ENCODE results near the gene FASTK. TPM values are rescaled to one million over a fixed set of nuclear protein-coding genes. Genes with fewer than 3 reads are reported as not detected.

The FASTK gene
- total and polyA plus RNA-seq, 2 of the 4 experiments (the other 2 are of a cell fraction) = 53.8 to 115 TPM

DNA sequence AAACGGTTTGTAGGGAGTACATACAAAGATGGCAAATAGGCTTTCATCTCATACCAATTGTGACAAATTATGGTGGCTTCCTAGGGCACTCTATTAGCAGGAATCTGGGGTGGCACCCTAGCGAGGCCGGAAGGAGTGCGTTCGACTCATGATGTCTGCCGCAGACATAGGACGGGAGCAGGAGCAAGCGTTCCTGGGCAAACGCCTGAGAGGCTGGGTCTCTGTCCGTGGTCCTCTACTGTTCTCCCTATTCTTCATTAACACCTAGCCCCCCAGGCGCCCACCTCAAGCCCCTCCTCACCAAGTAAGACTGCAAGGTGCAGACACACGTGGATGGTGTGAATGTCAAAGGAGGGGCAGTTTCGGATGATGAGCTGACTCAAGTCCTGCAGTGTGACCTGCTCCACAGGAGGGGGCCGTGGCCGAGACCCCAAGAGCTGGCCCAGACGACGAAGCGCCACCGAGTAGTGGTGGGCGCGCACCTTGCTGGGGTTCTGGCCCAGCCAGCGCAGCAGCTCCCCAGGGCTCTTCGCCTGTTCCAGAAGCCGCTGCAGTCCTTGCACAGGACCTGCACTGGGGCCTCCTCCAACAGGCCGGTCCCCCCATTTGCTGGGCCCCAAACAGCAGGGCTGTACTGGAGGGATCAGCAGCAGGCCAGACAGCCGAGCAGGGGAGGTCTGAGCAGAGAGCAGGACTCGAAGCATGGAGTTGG, 1.3 kb downstream of the FASTK start (continued):
- TF ChIP-seq RCOR1 (IDR thresholded peaks at IDR 0.05; ENCODE audit: insufficient replicate concordance, low read length) (no peak), MAFK (IDR thresholded peaks at IDR 0.05; ENCODE audit: low read depth, low read length) (no peak)

DNA sequence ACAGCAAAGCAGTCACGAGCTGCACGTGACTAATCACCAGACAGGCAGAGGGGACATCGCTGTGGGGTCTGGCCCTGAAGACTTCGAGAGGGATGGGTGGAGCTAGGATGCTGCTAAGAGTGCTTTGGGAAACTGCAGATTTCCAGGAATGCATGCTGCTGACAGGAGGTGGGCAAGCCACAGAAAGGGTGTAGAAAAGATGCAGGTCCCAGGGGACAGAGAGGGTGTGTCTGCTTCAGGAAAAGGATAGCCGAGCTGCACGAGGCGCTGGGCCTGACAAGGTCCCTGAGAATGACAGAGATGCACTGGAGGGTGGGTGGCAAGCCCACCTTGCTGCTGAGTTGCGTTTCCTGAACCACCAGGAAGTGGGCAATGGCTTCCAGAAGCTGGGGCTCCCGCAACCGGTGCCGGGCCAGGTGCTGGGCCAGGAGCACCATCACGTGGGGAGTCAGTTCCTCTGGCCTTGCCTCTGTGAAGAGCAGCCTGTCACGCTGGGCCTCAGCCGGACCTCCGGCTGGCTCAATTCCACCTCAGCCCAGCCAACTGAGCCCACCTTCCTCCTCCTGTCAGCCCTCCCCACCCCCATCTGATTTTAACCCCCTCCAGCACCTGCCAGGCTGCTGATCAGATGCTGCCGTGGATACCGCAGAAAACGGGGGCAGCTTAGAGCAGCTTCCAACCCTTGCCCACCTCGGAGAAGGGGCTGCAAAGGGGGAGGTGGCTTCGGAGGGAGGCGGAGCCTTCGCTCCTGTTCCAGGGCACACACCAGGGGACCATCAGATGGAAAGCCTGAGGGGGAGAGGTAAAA, 2.2 kb downstream of the FASTK start:
- Histone ChIP-seq H3K9ac (ENCODE audit: low read depth, low read length) (no peak overlapping the region), H3K14ac (replicated peaks; ENCODE audit: low read depth, low read length) (no peak overlapping the region), H3K79me1 (ENCODE audit: low read depth in 1 of 2, low read length in 2 of 2) (peaks cover 19 to 71% of the 10 kb centered on the region in 2 experiments; a peak in 3 of 4 replicates), H3K23ac (ENCODE audit: low read depth, low read length) (peak overlapping the region; percentile 11; the same call in 1 of the 2 replicates), H2BK20ac (ENCODE audit: low read depth, low read length) (no peak overlapping the region), H3K56ac (ENCODE audit: extremely low read depth, insufficient read depth, low read length) (no peak overlapping the region), H2BK5ac (ENCODE audit: low read depth, low read length, poor library complexity, severe bottlenecking) (no peak overlapping the region), H3K27me3 (ENCODE audit: control insufficient read depth, insufficient read depth, low read length) (no peaks in the 10 kb centered on the region), H3K4me3 (ENCODE audit: insufficient read depth, low read depth, low read length) (no peak overlapping the region), H3K4me1 (ENCODE audit: control insufficient read depth, insufficient read depth, low read length) (peaks cover 21% of the 10 kb centered on the region), H3K36me3 (ENCODE audit: control insufficient read depth, insufficient read depth, low read length) (peaks cover 44% of the 10 kb centered on the region), H3K4me2 (ENCODE audit: low read depth, low read length) (no peak overlapping the region), H2BK15ac (ENCODE audit: low read depth, low read length) (no peak overlapping the region), H4K20me1 (ENCODE audit: insufficient read depth, low read length) (peaks cover 22% of the 10 kb centered on the region), H3K9me3 (ENCODE audit: control insufficient read depth, insufficient read depth, low read length) (no peaks in the 10 kb centered on the region), H4K8ac (ENCODE audit: low read depth in 2 of 2, low read length in 2 of 2) (no peak overlapping the region), H3K9me1 (ENCODE audit: insufficient read depth, low read length) (no peaks in the 10 kb centered on the region), H4K91ac (ENCODE audit: insufficient read depth, low read depth, low read length) (no peak overlapping the region), H3K4ac (ENCODE audit: low read depth, low read length) (no peak overlapping the region), H2AK5ac (ENCODE audit: low read depth, low read length) (no peak overlapping the region), H3K18ac (ENCODE audit: low read depth, low read length) (no peak overlapping the region), H4K5ac (ENCODE audit: low read depth, low read length) (no peak overlapping the region), H2AFZ (replicated peaks; ENCODE audit: low read length, poor library complexity) (no peak overlapping the region), H2AK9ac (replicated peaks; ENCODE audit: low read depth, low read length, poor library complexity) (no peak overlapping the region), H3K27ac (ENCODE audit: insufficient read depth, low read length) (no peak overlapping the region), H2BK120ac (ENCODE audit: low read depth, low read length) (no peak overlapping the region)
- ChIA-PET POLR2A (ENCODE audit: unreplicated experiment) (no interaction called here), CTCF (no interaction called here)
- in situ Hi-C loops (cut with MboI; ENCODE audit: low sequenced_read_pairs) (no loop called here), intact Hi-C loops (cut with micrococcal nuclease) (no loop called here), dilution Hi-C loops (cut with HindIII; ENCODE audit: low sequenced_read_pairs, unreplicated experiment) (no loop called here)
- TF ChIP-seq BHLHE40 (IDR thresholded peaks at IDR 0.05; ENCODE audit: low read depth, low read length) (peak; percentile 34; the same call in 1 of the 2 replicates), USF2 (IDR thresholded peaks at IDR 0.05; ENCODE audit: low read depth, low read length) (0 out of 2 replicates have a peak, but pooled peaks have one; percentile 4), MAFK (IDR thresholded peaks at IDR 0.05; ENCODE audit: low read depth, low read length) (no peak)
- ATAC-seq (ENCODE audit: low read depth) = no peak
- DNase-seq = no peak
- BruUV-seq (replicated peaks) = no TSS peak
- WGBS, 2 experiments (ENCODE audit: extremely low coverage in 2 of 2, insufficient read length in 1 of 2) = 50% methylated on average over 5 of the region's 22 CpGs; no CpG with 5 or more reads in 1 of the 2 experiments
